HG03342 (cell line): ENCODE measurements around the gene ZNF516.

Experiments used
- ATAC-seq: cut with Tn5 transposase; IDR thresholded peaks from one replicate; pipeline ENCODE4 v1.9.1; 2021; ENCODE audit warnings: mild to moderate bottlenecking, moderate library complexity; ENCODE audit not compliant: unreplicated experiment

ZNF516 gene

DNA sequence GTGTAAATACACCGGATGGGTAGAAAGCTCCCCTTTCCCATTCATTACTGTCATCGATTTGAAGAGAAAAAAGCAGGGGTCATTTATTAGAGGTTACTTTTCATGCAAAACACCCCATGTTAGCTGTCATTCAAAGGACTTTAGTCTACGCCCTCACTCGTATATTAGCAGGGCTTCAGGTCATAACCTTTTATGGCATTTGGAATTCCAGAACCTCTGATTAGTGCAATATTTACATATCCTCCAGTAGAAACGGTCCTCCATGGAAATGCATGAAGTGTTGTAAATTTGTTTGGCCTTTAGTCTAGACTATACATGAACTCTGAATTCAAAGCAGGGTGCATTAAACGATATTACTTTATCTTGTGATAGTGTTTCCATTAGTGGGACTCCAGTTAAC is 180.5 kb downstream of the ZNF516 start:
- no peak for ATAC-seq

DNA sequence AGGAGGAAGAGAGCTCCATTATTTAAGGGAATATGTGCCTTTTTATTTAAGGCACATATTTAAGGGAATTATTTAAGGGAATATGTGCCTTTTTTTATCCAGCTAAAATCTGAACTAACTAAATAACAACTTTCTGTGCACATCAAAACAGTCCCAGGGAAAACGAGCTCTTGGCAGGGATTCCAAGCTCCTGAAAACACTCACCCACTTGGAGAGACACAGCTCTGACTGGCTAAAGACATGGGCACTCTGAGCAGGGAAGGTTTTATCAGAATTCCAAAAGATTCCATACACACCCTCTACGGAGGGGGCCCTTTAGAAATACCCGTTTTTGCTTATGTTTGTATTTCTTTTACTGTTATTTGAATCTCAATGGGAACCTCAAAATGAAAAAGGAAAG is 181.0 kb downstream of the ZNF516 start:
- no peak for ATAC-seq
